Measurements from ENCODE around the gene BACH1.

The BACH1 gene

GRCh38 chr21:29360799-29361765 is 62.4 kb downstream of the BACH1 start:
- no peaks in the 10 kb centered on the region for H3K9me3 Mint-ChIP-seq (ENCODE audit: low read depth)
- H3K36me3 Mint-ChIP-seq, result peaks cover 17% of the 10 kb centered on the region
- H3K4me3 Mint-ChIP-seq, result no peak overlapping the region
- H3K27ac Mint-ChIP-seq, result no peak overlapping the region
- no peaks in the 10 kb centered on the region for H3K27me3 Mint-ChIP-seq
- H3K4me1 Mint-ChIP-seq (ENCODE audit: low read depth), result peaks cover 17% of the 10 kb centered on the region

GRCh38 chr21:29362758-29363157 is 64.0 kb downstream of the BACH1 start:
- Mint-ChIP-seq H3K27me3 (no peaks in the 10 kb centered on the region), H3K9me3 (ENCODE audit: low read depth) (no peaks in the 10 kb centered on the region), H3K27ac (no peak overlapping the region), H3K4me1 (ENCODE audit: low read depth) (peaks cover 10% of the 10 kb centered on the region), H3K4me3 (no peak overlapping the region), H3K36me3 (peaks cover 17% of the 10 kb centered on the region)

- H3K27me3 Mint-ChIP-seq, result no peaks in the 10 kb centered on the region
- H3K4me3 Mint-ChIP-seq, result no peak overlapping the region
- H3K27ac Mint-ChIP-seq, result no peak overlapping the region
- peaks cover 17% of the 10 kb centered on the region for H3K36me3 Mint-ChIP-seq
- peaks cover 6% of the 10 kb centered on the region for H3K4me1 Mint-ChIP-seq (ENCODE audit: low read depth)
- H3K9me3 Mint-ChIP-seq (ENCODE audit: low read depth), result no peaks in the 10 kb centered on the region
Measured at GRCh38 chr21:29365661-29366265, 67.0 kb downstream of the BACH1 start.

DNA sequence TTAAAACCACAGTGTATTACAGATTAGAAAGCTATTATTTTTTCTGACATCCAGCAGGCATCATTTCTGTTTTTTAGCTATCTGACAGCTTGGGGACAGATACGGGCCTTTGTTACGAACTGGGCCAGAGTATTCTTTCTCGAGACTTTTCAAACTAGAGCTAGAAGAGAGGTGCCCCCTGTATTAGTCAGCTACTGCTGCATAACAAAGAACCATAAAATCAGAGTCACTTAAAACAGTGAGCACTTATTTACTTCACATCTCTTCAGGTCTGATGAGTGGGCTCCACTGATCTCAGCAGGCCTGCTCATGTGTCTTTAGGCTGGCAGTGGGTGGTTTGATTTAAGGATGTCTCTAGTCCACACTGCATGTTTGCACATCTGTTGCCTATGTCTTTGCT is 67.8 kb downstream of the BACH1 start:
- Mint-ChIP-seq H3K36me3 (peaks cover 14% of the 10 kb centered on the region), H3K27me3 (no peaks in the 10 kb centered on the region), H3K4me3 (no peak overlapping the region), H3K27ac (no peak overlapping the region), H3K4me1 (ENCODE audit: low read depth) (peaks cover 8% of the 10 kb centered on the region), H3K9me3 (ENCODE audit: low read depth) (no peaks in the 10 kb centered on the region)

DNA sequence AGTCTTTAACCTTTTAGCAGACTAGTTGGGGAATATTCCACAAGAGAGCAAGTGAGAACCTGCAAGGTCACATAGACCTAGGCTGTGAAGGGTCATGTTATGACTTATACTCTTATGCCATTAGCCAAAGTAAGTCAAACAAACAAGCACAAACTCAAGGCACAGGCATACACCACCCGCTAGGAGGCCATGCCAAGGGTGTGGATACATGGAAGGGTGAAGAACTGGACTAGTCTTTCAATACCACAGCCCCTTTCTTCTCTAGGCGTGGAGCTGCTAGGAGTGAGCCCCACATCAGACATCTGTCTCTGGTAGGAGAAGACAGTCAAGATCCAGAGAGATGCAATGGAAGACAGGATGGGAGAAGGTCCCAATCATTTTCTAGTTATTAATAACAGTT is 68.6 kb downstream of the BACH1 start:
- Mint-ChIP-seq H3K9me3 (ENCODE audit: low read depth) (no peaks in the 10 kb centered on the region), H3K4me3 (no peak overlapping the region), H3K27ac (no peak overlapping the region), H3K4me1 (ENCODE audit: low read depth) (peaks cover 13% of the 10 kb centered on the region), H3K27me3 (no peaks in the 10 kb centered on the region), H3K36me3 (peaks cover 9% of the 10 kb centered on the region)

DNA sequence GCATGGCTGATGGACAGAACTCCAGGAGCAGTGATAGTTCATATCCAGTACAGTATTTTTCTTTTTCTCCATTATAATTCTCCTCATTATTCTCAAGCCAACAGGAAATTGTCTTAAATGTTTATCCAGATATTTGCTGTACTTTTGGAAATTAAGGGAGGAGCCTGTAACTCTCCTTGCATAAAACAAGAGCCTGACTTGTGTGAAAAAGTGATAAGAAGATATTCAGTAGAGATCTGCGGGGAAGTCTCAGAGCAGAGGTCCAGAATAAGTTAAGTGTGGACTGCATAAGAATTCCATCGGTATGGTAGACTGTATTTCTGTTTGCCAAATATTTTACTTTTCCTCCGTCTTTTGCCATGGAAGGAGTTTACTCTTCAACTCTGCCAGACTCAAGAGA is 70.2 kb downstream of the BACH1 start:
- H3K9me3 Mint-ChIP-seq (ENCODE audit: low read depth), result no peaks in the 10 kb centered on the region
- H3K4me3 Mint-ChIP-seq, result no peak overlapping the region
- H3K27ac Mint-ChIP-seq, result no peak overlapping the region
- peaks cover 15% of the 10 kb centered on the region for H3K4me1 Mint-ChIP-seq (ENCODE audit: low read depth)
- no peaks in the 10 kb centered on the region for H3K27me3 Mint-ChIP-seq
- peaks cover 6% of the 10 kb centered on the region for H3K36me3 Mint-ChIP-seq

DNA sequence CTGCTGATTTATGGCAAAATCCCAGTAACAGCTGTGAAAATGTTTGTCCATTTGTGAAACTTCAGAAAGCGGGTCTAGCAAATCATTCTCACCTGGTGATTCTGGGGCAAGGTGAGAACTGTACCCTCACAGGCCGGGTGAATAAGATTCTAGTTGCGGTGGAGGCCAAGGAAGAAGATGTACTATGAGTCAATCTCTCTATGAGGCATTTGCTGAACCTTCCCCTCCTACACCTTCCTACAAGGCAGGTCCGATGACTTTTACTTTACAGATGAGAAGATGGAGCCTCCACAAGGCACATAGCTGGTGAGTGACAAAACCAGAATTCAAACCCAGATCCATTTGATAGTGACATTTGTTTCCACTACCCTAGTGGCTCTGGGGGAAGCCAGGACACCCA is 72.7 kb downstream of the BACH1 start:
- Mint-ChIP-seq H3K4me3 (peak overlapping the region; percentile 12), H3K9me3 (ENCODE audit: low read depth) (no peaks in the 10 kb centered on the region), H3K36me3 (peaks cover 9% of the 10 kb centered on the region), H3K4me1 (ENCODE audit: low read depth) (peaks cover 18% of the 10 kb centered on the region), H3K27me3 (no peaks in the 10 kb centered on the region), H3K27ac (peak overlapping the region; percentile 72)

GRCh38 chr21:29372063-29372802 is 73.5 kb downstream of the BACH1 start:
- Mint-ChIP-seq H3K36me3 (peaks cover 9% of the 10 kb centered on the region), H3K4me3 (no peak overlapping the region), H3K27me3 (no peaks in the 10 kb centered on the region), H3K27ac (no peak overlapping the region), H3K9me3 (ENCODE audit: low read depth) (no peaks in the 10 kb centered on the region), H3K4me1 (ENCODE audit: low read depth) (peaks cover 24% of the 10 kb centered on the region)

DNA sequence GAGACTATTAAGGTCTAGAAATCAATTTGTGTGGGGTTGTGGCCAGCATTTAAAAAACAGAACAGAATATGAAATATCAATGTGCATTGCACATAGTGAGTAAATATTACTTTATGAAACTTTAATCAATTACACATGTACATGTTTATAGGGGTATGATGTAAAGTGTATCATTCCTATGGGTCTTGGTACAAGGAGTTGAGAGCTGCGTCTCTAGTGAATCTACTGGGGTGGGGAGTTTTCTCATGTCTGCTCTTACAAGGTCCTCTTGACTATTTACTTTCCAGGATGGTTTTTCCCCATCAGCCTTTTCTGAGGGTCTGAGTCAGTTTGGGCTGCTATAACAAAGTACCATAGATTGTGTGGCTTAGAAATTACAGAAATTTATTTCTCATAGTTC is 75.8 kb downstream of the BACH1 start:
- peaks cover 15% of the 10 kb centered on the region for H3K36me3 Mint-ChIP-seq
- H3K9me3 Mint-ChIP-seq (ENCODE audit: low read depth), result no peaks in the 10 kb centered on the region
- H3K4me3 Mint-ChIP-seq, result no peak overlapping the region
- peaks cover 24% of the 10 kb centered on the region for H3K4me1 Mint-ChIP-seq (ENCODE audit: low read depth)
- H3K27ac Mint-ChIP-seq, result no peak overlapping the region
- H3K27me3 Mint-ChIP-seq, result no peaks in the 10 kb centered on the region

- peaks cover 18% of the 10 kb centered on the region for H3K36me3 Mint-ChIP-seq
- no peak overlapping the region for H3K4me3 Mint-ChIP-seq
- no peaks in the 10 kb centered on the region for H3K9me3 Mint-ChIP-seq (ENCODE audit: low read depth)
- peaks cover 16% of the 10 kb centered on the region for H3K4me1 Mint-ChIP-seq (ENCODE audit: low read depth)
- H3K27me3 Mint-ChIP-seq, result no peaks in the 10 kb centered on the region
- H3K27ac Mint-ChIP-seq, result no peak overlapping the region
Measured at GRCh38 chr21:29376556-29376955, 77.8 kb downstream of the BACH1 start.

GRCh38 chr21:29377266-29377665 is 78.5 kb downstream of the BACH1 start:
- Mint-ChIP-seq H3K27ac (no peak overlapping the region), H3K4me1 (ENCODE audit: low read depth) (peaks cover 10% of the 10 kb centered on the region), H3K27me3 (no peaks in the 10 kb centered on the region), H3K36me3 (peaks cover 20% of the 10 kb centered on the region), H3K4me3 (no peak overlapping the region), H3K9me3 (ENCODE audit: low read depth) (no peaks in the 10 kb centered on the region)

DNA sequence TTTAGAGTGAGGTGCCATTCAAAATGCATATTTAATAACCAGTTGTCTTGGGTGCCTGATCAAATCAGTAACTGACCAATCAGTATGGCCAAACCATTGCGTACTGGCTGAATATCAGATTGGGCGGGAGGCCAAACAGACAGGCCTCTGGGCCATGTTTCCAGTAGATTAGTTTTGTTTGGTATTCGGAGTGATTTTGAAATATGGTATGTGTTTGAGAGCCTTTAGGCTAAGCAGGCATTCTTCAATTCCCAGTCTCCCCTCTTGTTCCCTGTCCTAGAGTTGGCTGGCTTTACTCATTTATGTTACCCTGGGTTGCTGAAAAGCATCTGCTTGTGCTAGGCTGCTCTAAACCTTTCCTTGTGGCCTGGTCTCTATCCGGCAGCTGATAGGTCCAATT is 80.1 kb downstream of the BACH1 start:
- no peaks in the 10 kb centered on the region for H3K9me3 Mint-ChIP-seq (ENCODE audit: low read depth)
- no peaks in the 10 kb centered on the region for H3K27me3 Mint-ChIP-seq
- peaks cover 17% of the 10 kb centered on the region for H3K36me3 Mint-ChIP-seq
- peaks cover 9% of the 10 kb centered on the region for H3K4me1 Mint-ChIP-seq (ENCODE audit: low read depth)
- H3K27ac Mint-ChIP-seq, result no peak overlapping the region
- H3K4me3 Mint-ChIP-seq, result no peak overlapping the region

GRCh38 chr21:29379517-29380054 is 80.9 kb downstream of the BACH1 start:
- H3K9me3 Mint-ChIP-seq (ENCODE audit: low read depth), result no peaks in the 10 kb centered on the region
- H3K27ac Mint-ChIP-seq, result no peak overlapping the region
- peaks cover 9% of the 10 kb centered on the region for H3K4me1 Mint-ChIP-seq (ENCODE audit: low read depth)
- peaks cover 14% of the 10 kb centered on the region for H3K36me3 Mint-ChIP-seq
- H3K27me3 Mint-ChIP-seq, result no peaks in the 10 kb centered on the region
- no peak overlapping the region for H3K4me3 Mint-ChIP-seq

GRCh38 chr21:29382030-29382654 is 83.4 kb downstream of the BACH1 start:
- H3K27ac Mint-ChIP-seq, result no peak overlapping the region
- H3K4me1 Mint-ChIP-seq (ENCODE audit: low read depth), result no peaks in the 10 kb centered on the region
- no peaks in the 10 kb centered on the region for H3K27me3 Mint-ChIP-seq
- H3K36me3 Mint-ChIP-seq, result peaks cover 15% of the 10 kb centered on the region
- no peaks in the 10 kb centered on the region for H3K9me3 Mint-ChIP-seq (ENCODE audit: low read depth)
- no peak overlapping the region for H3K4me3 Mint-ChIP-seq

Data from activated naive CD8-positive, alpha-beta T cell (primary cell).